Type B pancreatic cell (in vitro differentiated cells): ENCODE data around the gene STARD13. TPM values are rescaled to one million over a fixed set of nuclear protein-coding genes. Genes with fewer than 3 reads are reported as not detected.

Source experiments
- DNase-seq: peaks from one replicate; pipeline ENCODE4 v3.0.0; 2021; ENCODE audit warnings: mixed read lengths; ENCODE audit not compliant: unreplicated experiment; ENCODE audit errors: extremely low spot score
- H3K27ac Mint-ChIP-seq: 2 replicates; pipeline ENCODE4 v1.8.0; 2021; ENCODE audit warnings: mild to moderate bottlenecking, mixed read lengths
- H3K27me3 Mint-ChIP-seq: 2 replicates; pipeline ENCODE4 v1.8.0; 2021; ENCODE audit warnings: mixed read lengths
- H3K36me3 Mint-ChIP-seq: 2 replicates; pipeline ENCODE4 v1.8.0; 2021; ENCODE audit warnings: mixed read lengths
- H3K4me1 Mint-ChIP-seq: one replicate; pipeline ENCODE4 v1.8.0; 2021; ENCODE audit warnings: mixed read lengths; ENCODE audit not compliant: unreplicated experiment
- H3K4me3 Mint-ChIP-seq: 2 replicates; pipeline ENCODE4 v1.8.0; 2021; ENCODE audit warnings: mild to moderate bottlenecking, mixed read lengths
- H3K9me3 Mint-ChIP-seq: 2 replicates; pipeline ENCODE4 v1.8.0; 2021; ENCODE audit warnings: mixed read lengths
- total RNA-seq: library from RNA; stranded (reverse); gene quantifications from 2 replicates; pipeline ENCODE4 v1.2.1, GENCODE V29; 2021; ENCODE audit warnings: low replicate concordance
- TF ChIP-seq, protein P1 (sequence below): fragments of 200-600 bp; sonication (generic); conservative IDR thresholded peaks from 2 replicates; pipeline ENCODE4 v1.5.0; 2021; ENCODE audit warnings: antibody characterized with exemption, mild to moderate bottlenecking

STARD13 gene
- total RNA-seq, 1 donor from 2014 or later = 12.1 TPM

DNA sequence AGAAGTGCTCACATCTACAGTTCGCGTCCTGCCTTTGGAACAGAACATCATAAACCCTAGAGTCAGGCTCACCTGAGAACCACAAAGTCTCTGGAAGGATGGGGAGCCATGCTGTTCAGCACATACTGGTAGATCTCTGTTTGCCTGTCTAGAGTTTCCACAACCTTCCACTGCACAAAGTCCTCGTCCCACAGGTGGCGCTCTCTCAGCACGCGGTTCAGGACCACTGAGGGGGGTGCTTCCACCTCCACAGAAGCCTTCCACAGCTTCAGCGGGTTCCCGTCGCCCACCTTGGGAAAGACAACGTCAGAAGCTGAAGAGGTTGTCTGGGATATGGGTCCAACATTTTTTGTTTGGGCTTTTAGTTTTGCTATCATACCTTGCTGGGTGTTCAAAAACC, 175.8 kb downstream of the STARD13 start:
- Mint-ChIP-seq H3K4me1 (peaks cover 20% of the 10 kb centered on the region), H3K9me3 (no peaks in the 10 kb centered on the region), H3K4me3 (no peak overlapping the region), H3K36me3 (peaks cover 25% of the 10 kb centered on the region), H3K27ac (no peak overlapping the region), H3K27me3 (no peaks in the 10 kb centered on the region)
- TF ChIP-seq, protein P1, sequence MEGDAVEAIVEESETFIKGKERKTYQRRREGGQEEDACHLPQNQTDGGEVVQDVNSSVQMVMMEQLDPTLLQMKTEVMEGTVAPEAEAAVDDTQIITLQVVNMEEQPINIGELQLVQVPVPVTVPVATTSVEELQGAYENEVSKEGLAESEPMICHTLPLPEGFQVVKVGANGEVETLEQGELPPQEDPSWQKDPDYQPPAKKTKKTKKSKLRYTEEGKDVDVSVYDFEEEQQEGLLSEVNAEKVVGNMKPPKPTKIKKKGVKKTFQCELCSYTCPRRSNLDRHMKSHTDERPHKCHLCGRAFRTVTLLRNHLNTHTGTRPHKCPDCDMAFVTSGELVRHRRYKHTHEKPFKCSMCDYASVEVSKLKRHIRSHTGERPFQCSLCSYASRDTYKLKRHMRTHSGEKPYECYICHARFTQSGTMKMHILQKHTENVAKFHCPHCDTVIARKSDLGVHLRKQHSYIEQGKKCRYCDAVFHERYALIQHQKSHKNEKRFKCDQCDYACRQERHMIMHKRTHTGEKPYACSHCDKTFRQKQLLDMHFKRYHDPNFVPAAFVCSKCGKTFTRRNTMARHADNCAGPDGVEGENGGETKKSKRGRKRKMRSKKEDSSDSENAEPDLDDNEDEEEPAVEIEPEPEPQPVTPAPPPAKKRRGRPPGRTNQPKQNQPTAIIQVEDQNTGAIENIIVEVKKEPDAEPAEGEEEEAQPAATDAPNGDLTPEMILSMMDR = no peak
- DNase-seq = no peak

DNA sequence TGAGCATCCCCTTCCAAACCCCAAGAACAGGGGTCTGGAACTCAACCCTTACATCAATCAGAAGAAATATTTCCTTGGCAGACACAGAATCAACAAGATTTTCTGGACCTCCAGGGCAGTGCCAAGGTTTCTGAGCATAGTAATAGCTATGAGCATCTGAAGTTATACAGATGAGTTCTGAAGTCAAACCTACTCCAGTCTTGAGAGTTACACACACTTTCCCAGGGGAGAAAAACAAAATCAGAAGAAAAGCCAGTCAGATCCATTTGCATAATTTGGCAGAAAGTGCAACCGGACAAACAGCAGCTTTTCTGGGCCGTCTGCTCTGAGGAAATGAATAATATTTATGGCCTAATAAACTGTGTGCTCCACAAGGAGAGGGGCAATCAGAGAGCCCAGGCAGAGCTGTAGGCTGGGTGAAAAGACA, 176.3 kb downstream of the STARD13 start:
- H3K4me1 Mint-ChIP-seq = peaks cover 20% of the 10 kb centered on the region
- peaks cover 25% of the 10 kb centered on the region for H3K36me3 Mint-ChIP-seq
- no peaks in the 10 kb centered on the region for H3K27me3 Mint-ChIP-seq
- DNase-seq = no peak
- H3K9me3 Mint-ChIP-seq = no peaks in the 10 kb centered on the region
- no peak overlapping the region for H3K27ac Mint-ChIP-seq
- TF ChIP-seq, protein P1 = no peak
- no peak overlapping the region for H3K4me3 Mint-ChIP-seq

DNA sequence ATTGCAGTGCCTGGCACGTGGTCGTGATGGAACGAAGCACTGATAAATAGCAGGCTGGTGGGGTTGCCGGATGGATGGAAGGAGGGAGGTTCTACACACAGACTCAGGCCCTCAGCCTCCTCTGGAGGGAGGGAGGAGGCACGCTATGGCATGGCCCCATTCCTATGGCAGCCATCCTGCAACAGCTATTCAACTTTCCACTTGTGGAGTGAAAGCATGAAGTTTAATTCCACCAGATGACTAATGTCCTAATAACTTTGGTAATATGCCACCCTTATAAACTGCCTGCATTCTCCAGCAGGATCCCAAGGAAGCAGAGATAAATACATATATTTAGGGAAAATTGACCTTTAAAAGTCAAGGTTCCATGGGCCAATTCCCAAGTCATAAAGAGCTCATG, 176.9 kb downstream of the STARD13 start:
- H3K9me3 Mint-ChIP-seq = no peaks in the 10 kb centered on the region
- H3K36me3 Mint-ChIP-seq = peaks cover 25% of the 10 kb centered on the region
- no peak for DNase-seq
- H3K4me3 Mint-ChIP-seq = no peak overlapping the region
- no peaks in the 10 kb centered on the region for H3K27me3 Mint-ChIP-seq
- H3K4me1 Mint-ChIP-seq = peaks cover 20% of the 10 kb centered on the region
- TF ChIP-seq, protein P1 = no peak
- H3K27ac Mint-ChIP-seq = no peak overlapping the region

DNA sequence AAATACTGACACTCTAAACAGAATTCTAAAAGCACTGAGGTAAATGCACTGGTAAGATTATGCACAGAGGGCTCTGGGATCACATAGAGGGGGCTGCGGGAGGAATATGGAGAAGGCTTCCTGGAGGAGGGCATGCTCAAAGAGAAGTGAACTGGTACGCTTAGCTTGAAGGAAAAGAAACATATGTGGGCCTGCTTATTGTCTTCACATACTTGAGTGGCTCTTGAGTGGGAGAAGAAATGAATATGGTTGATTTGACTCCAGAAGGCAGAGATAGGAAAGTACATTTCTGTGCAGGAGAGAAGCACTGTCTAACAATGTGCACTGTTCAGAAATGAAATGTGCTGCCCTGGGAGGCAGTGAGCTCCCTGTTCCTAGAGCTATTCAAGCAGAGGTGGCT, 178.2 kb downstream of the STARD13 start:
- Mint-ChIP-seq H3K36me3 (peaks cover 20% of the 10 kb centered on the region), H3K4me1 (peaks cover 15% of the 10 kb centered on the region), H3K27ac (no peak overlapping the region), H3K4me3 (no peak overlapping the region), H3K9me3 (no peaks in the 10 kb centered on the region), H3K27me3 (no peaks in the 10 kb centered on the region)
- TF ChIP-seq, protein P1 = no peak
- DNase-seq = no peak

DNA sequence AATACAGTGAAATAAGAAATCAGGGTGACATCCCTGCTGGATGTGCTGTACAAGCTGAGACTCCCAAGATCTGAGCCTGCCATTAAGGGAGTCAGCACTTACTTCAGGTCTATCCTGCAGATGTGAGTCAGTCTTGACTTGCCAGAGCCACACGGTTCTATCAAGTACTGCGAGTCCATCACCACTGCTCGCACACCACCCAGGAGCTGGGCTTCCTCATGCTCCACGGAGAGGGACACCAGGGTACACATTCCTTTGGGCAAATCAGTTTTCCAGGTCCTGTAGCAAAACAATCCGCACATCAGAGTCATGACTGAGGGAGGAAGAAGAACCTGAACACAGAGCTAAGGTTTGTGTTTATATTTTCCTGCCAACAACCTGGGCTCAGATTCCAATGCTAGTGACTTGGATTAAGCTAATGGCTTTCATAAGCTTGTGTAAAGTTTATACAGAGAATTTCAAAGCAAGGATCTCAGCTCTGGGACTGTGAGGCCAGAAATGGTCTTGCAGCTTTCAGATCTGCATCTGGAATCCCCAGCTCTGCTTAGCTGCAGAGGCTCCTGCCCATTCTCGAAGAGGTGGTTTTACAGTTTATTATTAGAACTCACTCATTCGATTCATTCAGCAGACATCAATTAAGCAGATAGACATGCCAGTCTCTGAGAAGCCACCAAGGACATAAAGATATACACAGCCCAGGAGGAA, 178.7 kb downstream of the STARD13 start:
- Mint-ChIP-seq H3K9me3 (no peaks in the 10 kb centered on the region), H3K27me3 (no peaks in the 10 kb centered on the region), H3K4me1 (peaks cover 9% of the 10 kb centered on the region), H3K27ac (no peak overlapping the region), H3K4me3 (no peak overlapping the region), H3K36me3 (peaks cover 18% of the 10 kb centered on the region)
- no peak for DNase-seq
- TF ChIP-seq, protein P1 = no peak
